Measurements from ENCODE around the gene EFHD2. TPM values are rescaled to one million over a fixed set of nuclear protein-coding genes. Genes with fewer than 3 reads are reported as not detected.

The EFHD2 gene
- total RNA-seq, 2 donors from 2014 or later = 36.7 to 47.6 TPM

DNA sequence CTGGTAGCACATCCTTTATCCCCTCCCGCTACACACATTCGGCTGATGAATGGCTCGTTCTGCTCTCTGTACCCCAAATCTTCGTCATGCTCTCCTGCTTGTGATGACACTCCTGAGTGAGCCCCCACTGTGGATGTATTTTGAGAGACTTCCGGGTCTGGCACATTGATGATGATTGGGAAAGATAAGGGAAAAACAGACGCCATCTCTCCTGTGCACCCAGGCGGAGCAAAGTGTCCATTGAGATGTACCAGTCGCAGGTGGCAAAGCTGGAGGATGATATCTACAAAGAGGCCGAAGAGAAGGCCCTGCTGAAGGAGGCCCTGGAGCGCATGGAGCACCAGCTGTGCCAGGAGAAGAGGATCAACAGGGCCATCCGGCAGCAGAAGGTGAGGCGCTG, 27.9 kb upstream of the EFHD2 start:
- Mint-ChIP-seq H3K9me3 (no peaks in the 10 kb centered on the region), H3K27ac (no peak overlapping the region), H3K36me3 (ENCODE audit: low read depth) (no peaks in the 10 kb centered on the region), H3K4me3 (no peak overlapping the region), H3K27me3 (ENCODE audit: insufficient read depth) (peaks cover 66% of the 10 kb centered on the region), H3K4me1 (peaks cover 13% of the 10 kb centered on the region)
- Histone ChIP-seq H3K27me3 (ENCODE audit: control insufficient read depth, insufficient read depth, low read length, poor library complexity, severe bottlenecking) (peaks cover 42% of the 10 kb centered on the region), H3K4me3 (ENCODE audit: low read length) (no peak overlapping the region), H3K9me3 (ENCODE audit: control insufficient read depth, low read length) (no peaks in the 10 kb centered on the region), H3K36me3 (ENCODE audit: control insufficient read depth, insufficient read depth, low read length) (no peaks in the 10 kb centered on the region), H3K9ac (ENCODE audit: extremely low read depth, low read length, poor library complexity, severe bottlenecking) (no peak overlapping the region), H3K4me1 (ENCODE audit: control insufficient read depth, insufficient read depth, low read length) (peaks cover 2% of the 10 kb centered on the region), H3K27ac (ENCODE audit: low read depth, low read length) (no peak overlapping the region)
- no peak for DNase-seq
- TF ChIP-seq, protein P1, sequence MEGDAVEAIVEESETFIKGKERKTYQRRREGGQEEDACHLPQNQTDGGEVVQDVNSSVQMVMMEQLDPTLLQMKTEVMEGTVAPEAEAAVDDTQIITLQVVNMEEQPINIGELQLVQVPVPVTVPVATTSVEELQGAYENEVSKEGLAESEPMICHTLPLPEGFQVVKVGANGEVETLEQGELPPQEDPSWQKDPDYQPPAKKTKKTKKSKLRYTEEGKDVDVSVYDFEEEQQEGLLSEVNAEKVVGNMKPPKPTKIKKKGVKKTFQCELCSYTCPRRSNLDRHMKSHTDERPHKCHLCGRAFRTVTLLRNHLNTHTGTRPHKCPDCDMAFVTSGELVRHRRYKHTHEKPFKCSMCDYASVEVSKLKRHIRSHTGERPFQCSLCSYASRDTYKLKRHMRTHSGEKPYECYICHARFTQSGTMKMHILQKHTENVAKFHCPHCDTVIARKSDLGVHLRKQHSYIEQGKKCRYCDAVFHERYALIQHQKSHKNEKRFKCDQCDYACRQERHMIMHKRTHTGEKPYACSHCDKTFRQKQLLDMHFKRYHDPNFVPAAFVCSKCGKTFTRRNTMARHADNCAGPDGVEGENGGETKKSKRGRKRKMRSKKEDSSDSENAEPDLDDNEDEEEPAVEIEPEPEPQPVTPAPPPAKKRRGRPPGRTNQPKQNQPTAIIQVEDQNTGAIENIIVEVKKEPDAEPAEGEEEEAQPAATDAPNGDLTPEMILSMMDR (conservative IDR thresholded peaks at IDR 0.05) = no peak
- WGBS, 2 experiments (ENCODE audit: insufficient coverage in 1 of 2, insufficient read length in 1 of 2) = 91 to 96% methylated on average over 12 of the region's 12 CpGs

DNA sequence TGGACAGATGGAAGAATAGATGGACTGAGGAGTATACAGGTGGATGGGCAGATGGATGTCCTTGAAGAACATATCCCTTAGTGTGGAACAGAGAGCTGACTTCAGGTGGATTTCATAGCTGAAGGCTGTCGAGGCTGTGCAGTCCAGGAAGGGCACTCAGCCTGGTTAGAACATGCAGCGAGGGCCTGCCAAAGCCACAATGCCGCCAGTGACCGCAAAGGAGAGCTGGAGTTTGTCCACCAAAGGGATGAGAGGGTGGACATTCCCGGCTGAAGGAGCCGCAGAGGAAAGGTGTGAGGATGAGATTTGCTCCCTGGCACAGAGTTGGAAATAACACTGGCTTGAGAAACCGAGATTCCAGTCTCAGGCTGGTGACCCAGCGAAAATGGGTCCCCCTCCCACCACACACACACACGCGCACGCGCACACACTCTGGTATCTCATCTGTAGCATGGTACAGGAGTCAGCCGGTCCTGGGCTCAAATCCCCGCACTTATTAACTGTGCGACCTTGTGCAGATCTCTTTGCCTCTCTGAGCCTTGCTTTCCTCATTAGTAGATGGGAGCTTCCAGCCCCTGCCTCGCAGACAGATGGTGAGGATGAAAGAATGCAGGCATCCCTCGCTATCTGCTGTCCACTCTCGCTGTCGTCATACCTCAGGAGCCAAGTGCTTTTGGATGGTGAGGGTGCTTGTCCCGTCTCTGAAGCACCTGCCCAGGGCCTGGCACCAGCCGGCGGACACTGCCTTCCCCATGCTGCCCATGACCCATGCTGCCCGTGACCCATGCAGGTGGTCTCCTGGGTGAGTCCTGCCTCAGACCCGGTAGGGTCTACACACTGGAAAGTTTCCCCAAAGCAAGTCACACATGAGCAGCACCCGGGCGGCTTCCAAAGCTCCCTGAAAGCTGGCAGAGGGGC, 26.8 kb upstream of the EFHD2 start:
- peaks cover 42% of the 10 kb centered on the region for H3K27me3 ChIP-seq (ENCODE audit: control insufficient read depth, insufficient read depth, low read length, poor library complexity, severe bottlenecking)
- H3K4me3 ChIP-seq (ENCODE audit: low read length) = no peak overlapping the region
- Mint-ChIP-seq H3K4me3 (no peak overlapping the region), H3K9me3 (no peaks in the 10 kb centered on the region), H3K4me1 (peaks cover 15% of the 10 kb centered on the region), H3K36me3 (ENCODE audit: low read depth) (no peaks in the 10 kb centered on the region), H3K27ac (no peak overlapping the region), H3K27me3 (ENCODE audit: insufficient read depth) (peaks cover 75% of the 10 kb centered on the region)
- DNase-seq = no peak
- H3K27ac ChIP-seq (ENCODE audit: low read depth, low read length) = no peak overlapping the region
- H3K9ac ChIP-seq (ENCODE audit: extremely low read depth, low read length, poor library complexity, severe bottlenecking) = no peak overlapping the region
- H3K36me3 ChIP-seq (ENCODE audit: control insufficient read depth, insufficient read depth, low read length) = no peaks in the 10 kb centered on the region
- 93 to 95% methylated on average over 20 to 26 of the region's 26 CpGs for WGBS, 2 experiments (ENCODE audit: insufficient coverage in 1 of 2, insufficient read length in 1 of 2)
- no peaks in the 10 kb centered on the region for H3K9me3 ChIP-seq (ENCODE audit: control insufficient read depth, low read length)
- peaks cover 2% of the 10 kb centered on the region for H3K4me1 ChIP-seq (ENCODE audit: control insufficient read depth, insufficient read depth, low read length)
- TF ChIP-seq, protein P1 (conservative IDR thresholded peaks at IDR 0.05) = no peak

DNA sequence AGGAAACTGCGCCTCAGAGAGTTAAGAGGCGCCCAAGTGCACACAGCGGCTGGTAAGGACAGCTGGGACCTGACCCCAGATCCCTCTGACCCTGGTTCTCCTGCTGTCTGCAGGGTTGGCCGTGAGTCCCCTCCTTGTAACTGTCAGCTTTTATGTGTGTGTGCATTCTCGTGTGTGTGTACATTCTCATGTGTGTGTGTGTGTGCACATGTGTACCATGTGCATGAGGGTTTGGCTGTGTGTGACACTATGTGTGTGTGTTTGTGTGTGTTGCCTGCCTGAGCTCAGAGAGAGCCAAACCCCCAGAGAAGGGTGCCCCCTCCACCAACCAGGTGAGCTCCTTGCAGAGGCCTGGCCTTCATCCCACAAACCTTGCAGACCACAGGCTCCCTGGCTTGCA, 25.9 kb upstream of the EFHD2 start:
- no peak overlapping the region for H3K9ac ChIP-seq (ENCODE audit: extremely low read depth, low read length, poor library complexity, severe bottlenecking)
- H3K9me3 ChIP-seq (ENCODE audit: control insufficient read depth, low read length) = no peaks in the 10 kb centered on the region
- H3K36me3 ChIP-seq (ENCODE audit: control insufficient read depth, insufficient read depth, low read length) = no peaks in the 10 kb centered on the region
- H3K27ac Mint-ChIP-seq = no peak overlapping the region
- no peak overlapping the region for H3K4me3 ChIP-seq (ENCODE audit: low read length)
- no peaks in the 10 kb centered on the region for H3K36me3 Mint-ChIP-seq (ENCODE audit: low read depth)
- no peak for DNase-seq
- H3K4me3 Mint-ChIP-seq = no peak overlapping the region
- H3K27ac ChIP-seq (ENCODE audit: low read depth, low read length) = peak overlapping the region; percentile 87
- TF ChIP-seq, protein P1 (conservative IDR thresholded peaks at IDR 0.05) = no peak
- H3K9me3 Mint-ChIP-seq = no peaks in the 10 kb centered on the region
- WGBS, 2 experiments (ENCODE audit: insufficient coverage in 1 of 2, insufficient read length in 1 of 2) = 87 to 92% methylated on average over 2 to 5 of the region's 5 CpGs
- peaks cover 2% of the 10 kb centered on the region for H3K4me1 ChIP-seq (ENCODE audit: control insufficient read depth, insufficient read depth, low read length)
- peaks cover 19% of the 10 kb centered on the region for H3K4me1 Mint-ChIP-seq
- H3K27me3 Mint-ChIP-seq (ENCODE audit: insufficient read depth) = peaks cover 83% of the 10 kb centered on the region
- peaks cover 42% of the 10 kb centered on the region for H3K27me3 ChIP-seq (ENCODE audit: control insufficient read depth, insufficient read depth, low read length, poor library complexity, severe bottlenecking)
